KBM-7 (cell line): ENCODE results near the gene ATP6V1G2.

Source experiments
- DNase-seq: peaks from one replicate; pipeline ENCODE4 v3.0.0-alpha.2; 2015
- in situ Hi-C: fragments of 300-500 bp; cut with MboI; formaldehyde crosslinking; loops from 2 replicates; pipeline ENCODE4 v1.14.3; 2020; ENCODE audit warnings: low sequenced_read_pairs, low pct_unique_long_range_greater_than_20kb, mixed read lengths

The ATP6V1G2 gene

DNA sequence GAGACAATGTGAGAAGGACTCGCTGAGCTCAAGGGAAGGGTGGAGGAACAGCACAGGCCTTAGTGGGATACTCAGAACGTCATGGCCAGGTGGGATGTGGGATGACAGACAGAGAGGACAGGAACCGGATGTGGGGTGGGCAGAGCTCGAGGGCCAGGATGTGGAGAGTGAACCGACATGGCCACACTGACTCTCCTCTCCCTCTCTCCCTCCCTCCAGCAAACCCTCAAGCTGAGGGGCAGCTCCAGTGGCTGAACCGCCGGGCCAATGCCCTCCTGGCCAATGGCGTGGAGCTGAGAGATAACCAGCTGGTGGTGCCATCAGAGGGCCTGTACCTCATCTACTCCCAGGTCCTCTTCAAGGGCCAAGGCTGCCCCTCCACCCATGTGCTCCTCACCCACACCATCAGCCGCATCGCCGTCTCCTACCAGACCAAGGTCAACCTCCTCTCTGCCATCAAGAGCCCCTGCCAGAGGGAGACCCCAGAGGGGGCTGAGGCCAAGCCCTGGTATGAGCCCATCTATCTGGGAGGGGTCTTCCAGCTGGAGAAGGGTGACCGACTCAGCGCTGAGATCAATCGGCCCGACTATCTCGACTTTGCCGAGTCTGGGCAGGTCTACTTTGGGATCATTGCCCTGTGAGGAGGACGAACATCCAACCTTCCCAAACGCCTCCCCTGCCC is 30.6 kb upstream of the ATP6V1G2 start:
- DNase-seq = no peak
- in situ Hi-C loops = no loop called here

DNA sequence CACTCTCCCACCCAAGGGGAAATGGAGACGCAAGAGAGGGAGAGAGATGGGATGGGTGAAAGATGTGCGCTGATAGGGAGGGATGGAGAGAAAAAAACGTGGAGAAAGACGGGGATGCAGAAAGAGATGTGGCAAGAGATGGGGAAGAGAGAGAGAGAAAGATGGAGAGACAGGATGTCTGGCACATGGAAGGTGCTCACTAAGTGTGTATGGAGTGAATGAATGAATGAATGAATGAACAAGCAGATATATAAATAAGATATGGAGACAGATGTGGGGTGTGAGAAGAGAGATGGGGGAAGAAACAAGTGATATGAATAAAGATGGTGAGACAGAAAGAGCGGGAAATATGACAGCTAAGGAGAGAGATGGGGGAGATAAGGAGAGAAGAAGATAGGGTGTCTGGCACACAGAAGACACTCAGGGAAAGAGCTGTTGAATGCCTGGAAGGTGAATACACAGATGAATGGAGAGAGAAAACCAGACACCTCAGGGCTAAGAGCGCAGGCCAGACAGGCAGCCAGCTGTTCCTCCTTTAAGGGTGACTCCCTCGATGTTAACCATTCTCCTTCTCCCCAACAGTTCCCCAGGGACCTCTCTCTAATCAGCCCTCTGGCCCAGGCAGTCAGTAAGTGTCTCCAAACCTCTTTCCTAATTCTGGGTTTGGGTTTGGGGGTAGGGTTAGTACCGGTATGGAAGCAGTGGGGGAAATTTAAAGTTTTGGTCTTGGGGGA is 29.7 kb upstream of the ATP6V1G2 start:
- DNase-seq = no peak
- in situ Hi-C loops = no loop called here

DNA sequence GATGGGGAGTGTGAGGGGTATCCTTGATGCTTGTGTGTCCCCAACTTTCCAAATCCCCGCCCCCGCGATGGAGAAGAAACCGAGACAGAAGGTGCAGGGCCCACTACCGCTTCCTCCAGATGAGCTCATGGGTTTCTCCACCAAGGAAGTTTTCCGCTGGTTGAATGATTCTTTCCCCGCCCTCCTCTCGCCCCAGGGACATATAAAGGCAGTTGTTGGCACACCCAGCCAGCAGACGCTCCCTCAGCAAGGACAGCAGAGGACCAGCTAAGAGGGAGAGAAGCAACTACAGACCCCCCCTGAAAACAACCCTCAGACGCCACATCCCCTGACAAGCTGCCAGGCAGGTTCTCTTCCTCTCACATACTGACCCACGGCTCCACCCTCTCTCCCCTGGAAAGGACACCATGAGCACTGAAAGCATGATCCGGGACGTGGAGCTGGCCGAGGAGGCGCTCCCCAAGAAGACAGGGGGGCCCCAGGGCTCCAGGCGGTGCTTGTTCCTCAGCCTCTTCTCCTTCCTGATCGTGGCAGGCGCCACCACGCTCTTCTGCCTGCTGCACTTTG is 29.0 kb upstream of the ATP6V1G2 start, which contains the start of gene TNF:
TSS of gene TNF (plus strand) at position 231 of the 567 bp plus-strand sequence. CDS start at position 408, 177 bp downstream.
- in situ Hi-C loops = no loop called here
- DNase-seq = no peak

DNA sequence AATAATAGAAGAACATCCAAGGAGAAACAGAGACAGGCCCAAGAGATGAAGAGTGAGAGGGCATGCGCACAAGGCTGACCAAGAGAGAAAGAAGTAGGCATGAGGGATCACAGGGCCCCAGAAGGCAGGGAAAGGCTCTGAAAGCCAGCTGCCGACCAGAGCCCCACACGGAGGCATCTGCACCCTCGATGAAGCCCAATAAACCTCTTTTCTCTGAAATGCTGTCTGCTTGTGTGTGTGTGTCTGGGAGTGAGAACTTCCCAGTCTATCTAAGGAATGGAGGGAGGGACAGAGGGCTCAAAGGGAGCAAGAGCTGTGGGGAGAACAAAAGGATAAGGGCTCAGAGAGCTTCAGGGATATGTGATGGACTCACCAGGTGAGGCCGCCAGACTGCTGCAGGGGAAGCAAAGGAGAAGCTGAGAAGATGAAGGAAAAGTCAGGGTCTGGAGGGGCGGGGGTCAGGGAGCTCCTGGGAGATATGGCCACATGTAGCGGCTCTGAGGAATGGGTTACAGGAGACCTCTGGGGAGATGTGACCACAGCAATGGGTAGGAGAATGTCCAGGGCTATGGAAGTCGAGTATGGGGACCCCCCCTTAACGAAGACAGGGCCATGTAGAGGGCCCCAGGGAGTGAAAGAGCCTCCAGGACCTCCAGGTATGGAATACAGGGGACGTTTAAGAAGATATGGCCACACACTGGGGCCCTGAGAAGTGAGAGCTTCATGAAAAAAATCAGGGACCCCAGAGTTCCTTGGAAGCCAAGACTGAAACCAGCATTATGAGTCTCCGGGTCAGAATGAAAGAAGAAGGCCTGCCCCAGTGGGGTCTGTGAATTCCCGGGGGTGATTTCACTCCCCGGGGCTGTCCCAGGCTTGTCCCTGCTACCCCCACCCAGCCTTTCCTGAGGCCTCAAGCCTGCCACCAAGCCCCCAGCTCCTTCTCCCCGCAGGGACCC is 28.0 kb upstream of the ATP6V1G2 start:
- in situ Hi-C loops = no loop called here
- no peak for DNase-seq

GRCh38 chr6:31573239-31574105 is 27.1 kb upstream of the ATP6V1G2 start:
- in situ Hi-C loops = no loop called here
- DNase-seq = no peak

DNA sequence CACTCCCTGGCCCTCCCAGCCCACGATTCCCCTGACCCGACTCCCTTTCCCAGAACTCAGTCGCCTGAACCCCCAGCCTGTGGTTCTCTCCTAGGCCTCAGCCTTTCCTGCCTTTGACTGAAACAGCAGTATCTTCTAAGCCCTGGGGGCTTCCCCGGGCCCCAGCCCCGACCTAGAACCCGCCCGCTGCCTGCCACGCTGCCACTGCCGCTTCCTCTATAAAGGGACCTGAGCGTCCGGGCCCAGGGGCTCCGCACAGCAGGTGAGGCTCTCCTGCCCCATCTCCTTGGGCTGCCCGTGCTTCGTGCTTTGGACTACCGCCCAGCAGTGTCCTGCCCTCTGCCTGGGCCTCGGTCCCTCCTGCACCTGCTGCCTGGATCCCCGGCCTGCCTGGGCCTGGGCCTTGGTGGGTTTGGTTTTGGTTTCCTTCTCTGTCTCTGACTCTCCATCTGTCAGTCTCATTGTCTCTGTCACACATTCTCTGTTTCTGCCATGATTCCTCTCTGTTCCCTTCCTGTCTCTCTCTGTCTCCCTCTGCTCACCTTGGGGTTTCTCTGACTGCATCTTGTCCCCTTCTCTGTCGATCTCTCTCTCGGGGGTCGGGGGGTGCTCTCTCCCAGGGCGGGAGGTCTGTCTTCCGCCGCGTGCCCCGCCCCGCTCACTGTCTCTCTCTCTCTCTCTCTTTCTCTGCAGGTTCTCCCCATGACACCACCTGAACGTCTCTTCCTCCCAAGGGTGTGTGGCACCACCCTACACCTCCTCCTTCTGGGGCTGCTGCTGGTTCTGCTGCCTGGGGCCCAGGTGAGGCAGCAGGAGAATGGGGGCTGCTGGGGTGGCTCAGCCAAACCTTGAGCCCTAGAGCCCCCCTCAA is 25.9 kb upstream of the ATP6V1G2 start, which contains the start of gene LTA:
TSS of gene LTA (plus strand) at position 249 of the 871 bp plus-strand sequence. CDS start at position 703, 454 bp downstream.
- no peak for DNase-seq
- in situ Hi-C loops = no loop called here

DNA sequence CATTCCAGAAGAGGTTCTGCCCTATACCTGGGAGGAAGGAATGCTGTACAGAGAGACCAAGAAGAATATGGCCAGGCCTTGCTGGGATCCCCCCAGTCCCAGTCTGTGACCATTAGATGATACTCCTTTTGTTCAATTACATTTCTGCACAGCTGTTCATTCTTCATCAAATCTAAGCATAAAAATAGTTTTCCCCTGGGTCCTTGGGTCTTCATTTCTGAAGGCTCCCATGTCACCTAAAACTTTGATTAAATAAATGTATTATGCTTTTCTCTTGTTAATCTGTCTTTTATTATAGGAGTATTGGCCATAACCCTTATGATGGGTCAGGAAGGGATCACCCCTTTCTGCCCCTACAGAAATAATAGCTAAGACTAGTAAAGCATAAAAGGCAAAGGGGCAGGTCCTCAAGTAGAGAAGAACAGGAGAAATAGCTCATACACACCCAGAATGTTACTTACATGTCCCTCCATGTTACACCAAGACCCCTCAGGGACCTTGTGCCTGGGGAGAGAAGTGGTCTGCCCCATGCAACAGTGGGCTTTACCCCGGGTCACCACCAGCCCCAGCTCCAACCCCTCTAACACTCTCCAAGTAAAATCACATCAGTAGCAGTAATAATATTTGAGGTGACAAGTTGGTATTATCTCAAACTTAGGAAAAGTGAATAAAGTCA is 23.6 kb upstream of the ATP6V1G2 start:
- in situ Hi-C loops = no loop called here
- DNase-seq = no peak

- in situ Hi-C loops = no loop called here
- DNase-seq = no peak
These were observed 22.1 kb upstream of the ATP6V1G2 start for GRCh38 chr6:31568537-31568961.

- in situ Hi-C loops = no loop called here
- no peak for DNase-seq
These were observed 21.3 kb upstream of the ATP6V1G2 start for GRCh38 chr6:31567531-31568370.

GRCh38 chr6:31560697-31561058 is 14.3 kb upstream of the ATP6V1G2 start:
- in situ Hi-C loops = no loop called here
- DNase-seq = no peak

DNA sequence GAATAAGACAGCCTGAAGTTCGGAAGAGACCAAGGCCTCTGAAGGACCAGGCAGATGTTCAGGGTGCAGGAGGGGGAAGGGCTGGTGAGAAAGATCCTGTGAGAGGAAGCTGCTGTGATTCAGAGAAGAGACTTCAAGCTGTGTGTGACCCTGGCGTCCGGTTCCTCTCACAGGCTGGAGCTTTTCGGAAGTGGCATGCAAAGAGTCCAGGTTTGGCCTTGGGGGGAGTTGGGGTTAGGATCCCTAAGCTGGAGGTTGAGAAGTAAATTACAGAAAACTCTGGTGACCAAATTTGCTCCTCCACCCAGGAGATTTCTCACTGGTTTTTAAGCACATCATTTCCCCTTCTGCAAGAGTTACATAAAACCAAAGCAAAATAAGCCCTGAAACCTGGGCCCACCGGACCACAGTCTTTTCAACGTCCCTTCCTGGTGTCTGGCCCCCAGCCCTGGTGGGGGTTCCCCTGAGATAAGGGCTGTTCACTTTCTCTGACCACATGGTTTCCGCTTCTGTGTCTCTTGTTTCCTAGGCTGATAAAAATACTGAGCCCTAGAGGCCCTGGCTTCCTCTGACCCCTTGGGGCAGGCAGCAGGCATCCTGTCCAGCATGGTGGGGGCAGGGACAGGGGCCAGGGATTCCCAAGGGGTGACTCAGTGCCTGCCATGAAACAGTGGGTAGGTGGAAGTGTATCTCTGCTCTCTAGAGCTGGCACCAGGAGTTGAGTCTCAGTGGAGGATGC is 13.7 kb upstream of the ATP6V1G2 start:
- peak; percentile 84 for DNase-seq
- in situ Hi-C loops = no loop called here

- in situ Hi-C loops = no loop called here
- no peak for DNase-seq
These were observed 13.2 kb upstream of the ATP6V1G2 start for GRCh38 chr6:31559606-31559957.

DNA sequence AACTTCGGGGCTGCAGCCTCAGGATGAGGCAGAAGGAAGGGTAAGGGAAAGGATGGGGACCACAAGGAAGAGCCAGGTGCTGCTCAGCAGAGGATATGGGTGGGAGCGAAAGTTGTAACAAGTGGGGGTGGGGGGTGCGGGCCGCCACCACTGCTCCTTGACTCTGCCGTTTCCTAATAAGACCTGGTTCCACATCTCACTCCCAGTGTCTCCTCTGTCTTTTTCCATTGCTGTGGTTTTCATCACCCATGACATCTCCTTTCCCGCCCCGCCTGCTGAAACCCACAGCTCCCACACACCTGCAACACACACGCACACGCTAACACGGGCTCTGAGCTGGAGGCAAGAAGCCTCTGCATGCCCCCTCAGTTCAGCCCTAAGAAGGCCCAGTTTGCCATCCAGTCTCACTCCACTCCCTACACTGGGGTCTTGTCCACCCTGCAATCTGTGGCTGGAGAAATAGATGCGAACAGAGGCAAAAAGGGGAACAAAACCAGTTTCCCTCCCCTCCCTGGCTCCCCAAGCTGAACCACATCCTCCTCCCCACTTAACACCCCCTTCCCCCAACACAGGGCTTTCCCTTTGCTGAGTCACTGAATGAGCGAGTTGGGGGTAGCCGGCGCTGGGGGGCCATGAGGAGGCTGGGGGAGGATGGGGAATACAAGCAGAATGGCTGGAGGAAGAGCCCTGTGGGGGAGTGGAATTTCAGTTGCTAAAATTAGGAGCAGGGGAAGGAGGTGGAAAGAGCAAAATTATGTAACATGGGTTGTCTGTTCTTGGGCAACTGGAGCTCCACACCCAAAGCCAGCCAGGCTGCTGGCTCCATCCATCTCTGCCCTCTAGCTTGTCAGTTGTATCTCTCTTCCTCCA is 12.5 kb upstream of the ATP6V1G2 start:
- DNase-seq = peak; percentile 98
- in situ Hi-C loops = no loop called here

DNA sequence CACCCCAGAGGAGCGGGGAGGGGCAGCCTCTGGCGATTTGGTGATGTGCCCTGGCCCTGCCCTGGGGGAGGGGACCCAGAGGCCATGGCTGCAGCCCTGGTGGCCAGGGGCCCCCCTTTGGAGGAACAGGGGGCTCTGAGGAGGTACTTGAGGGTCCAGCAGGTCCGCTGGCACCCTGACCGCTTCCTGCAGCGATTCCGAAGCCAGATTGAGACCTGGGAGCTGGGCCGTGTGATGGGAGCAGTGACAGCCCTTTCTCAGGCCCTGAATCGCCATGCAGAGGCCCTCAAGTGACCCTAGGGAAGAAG is 11.9 kb upstream of the ATP6V1G2 start:
- DNase-seq = no peak
- in situ Hi-C loops = no loop called here
